Stimulated activated CD8-positive, alpha-beta memory T cell treated with anti-CD3 and anti-CD28 coated beads, Interleukin-4, amount 100 ng/mL, for 48 hours (primary cell): Measurements from ENCODE around the gene ZFP37.
"Not testable (repeated sequence)": the region's sequence is repeated elsewhere in the genome, so short reads cannot be mapped to it uniquely, and the experiment has no call there.

Experiments
- DNase-seq: peaks from one replicate; pipeline ENCODE4 v3.0.0-alpha.2; 2020

The ZFP37 gene

DNA sequence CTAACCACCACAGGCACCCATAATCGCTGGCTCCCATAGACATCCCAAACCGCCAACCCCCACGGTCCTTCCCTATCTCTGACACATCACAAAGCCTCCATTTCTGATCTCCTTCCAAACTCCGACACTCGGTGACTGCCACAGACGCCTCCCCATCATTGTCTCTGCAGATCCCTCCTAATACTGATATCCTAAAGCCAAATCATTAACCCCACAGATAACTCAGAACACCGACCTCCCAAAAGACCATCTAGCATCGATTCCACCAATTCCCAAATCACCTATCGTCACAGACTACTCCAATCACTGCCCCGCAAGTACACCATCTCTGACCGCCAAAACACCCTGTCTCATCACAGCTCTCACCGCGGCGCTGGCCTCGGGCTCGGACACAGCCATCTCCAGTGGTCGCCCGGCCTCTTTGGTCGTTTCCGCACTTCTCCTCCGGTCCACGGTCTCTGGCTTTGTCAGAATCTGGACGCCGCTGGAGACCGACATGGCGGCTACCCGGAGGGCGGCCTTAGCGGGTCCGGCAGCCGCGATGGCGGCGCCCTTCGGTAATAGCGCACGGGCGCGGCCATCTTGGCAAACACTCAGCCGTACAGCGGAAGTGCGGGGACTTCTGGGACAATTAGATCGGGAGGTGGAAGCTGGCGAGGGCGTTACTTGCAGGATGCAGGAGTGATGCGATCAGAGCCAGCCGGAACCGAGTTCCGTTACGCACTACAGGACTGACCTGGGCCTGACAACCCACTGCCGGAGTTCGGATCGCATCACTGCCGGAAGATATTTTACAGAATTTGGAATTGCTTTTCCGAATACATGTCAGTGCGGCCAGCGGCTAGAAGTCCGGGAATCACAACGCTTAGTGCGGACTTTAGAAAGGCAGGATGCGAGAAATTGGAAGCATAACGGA lies at the start of gene ZFP37:
Gene ZFP37, minus strand, starts transcription at position 534 of the 916 bp plus-strand sequence. Its CDS starts 36 bp downstream, at position 498.
- DNase-seq, result peak; percentile 84

DNA sequence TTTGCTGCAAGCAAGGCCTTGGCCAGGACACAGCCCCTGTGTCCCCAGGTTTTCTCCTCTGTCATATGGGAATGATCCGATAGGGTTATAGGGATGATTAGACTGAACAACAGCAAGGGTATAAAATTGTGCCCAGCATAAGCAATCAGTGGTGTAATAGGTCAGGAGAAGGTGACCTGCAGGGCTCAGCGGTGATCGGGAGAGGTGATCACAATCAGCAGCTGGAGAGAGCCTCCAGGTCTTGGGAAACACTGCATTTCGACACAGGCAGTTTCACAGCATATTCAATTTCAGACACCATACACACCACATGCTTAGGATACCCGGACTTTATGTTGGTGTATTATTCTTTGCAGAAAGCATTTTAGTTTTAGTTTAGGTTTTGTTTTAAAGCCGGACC lies 48.8 kb upstream of the ZFP37 start:
- DNase-seq, result not testable (repeated sequence)

DNA sequence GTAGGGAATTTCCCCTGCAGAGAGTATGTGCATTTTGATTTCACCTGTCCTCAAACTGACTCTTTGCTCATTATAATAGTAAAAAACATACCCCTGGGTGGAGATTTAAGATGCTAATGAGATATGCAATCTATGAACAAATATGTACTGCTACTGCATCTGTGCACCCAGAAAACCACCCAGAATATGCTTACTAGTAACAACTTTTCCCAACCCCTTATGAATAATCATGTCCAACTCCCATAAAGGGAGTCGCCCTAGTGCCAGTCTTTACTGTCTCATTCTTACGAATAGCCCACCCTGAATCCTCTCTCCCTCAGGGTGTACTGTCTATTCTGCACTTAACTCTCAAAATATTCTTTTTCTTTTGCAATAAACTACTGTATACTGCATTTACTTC lies 39.0 kb upstream of the ZFP37 start:
- DNase-seq, result no peak

DNA sequence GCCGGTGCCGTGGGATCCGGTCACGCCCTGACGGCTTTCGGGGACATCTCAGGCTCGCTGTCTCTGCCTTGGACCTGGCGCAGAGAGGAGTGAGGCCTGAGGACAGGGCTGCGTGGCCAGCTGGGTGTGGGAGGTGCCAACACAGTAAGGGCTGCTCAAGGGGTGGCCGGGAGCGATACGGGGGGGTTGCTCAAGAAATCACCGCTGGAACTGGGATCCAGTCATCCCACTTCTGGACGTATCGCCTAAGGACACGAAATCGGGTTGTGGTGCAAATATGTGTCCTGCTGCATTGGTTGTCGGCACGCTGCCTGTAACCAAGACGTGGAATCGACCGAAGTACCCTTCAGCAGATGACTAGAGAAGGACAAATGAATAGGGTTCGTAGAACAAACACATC lies 33.4 kb upstream of the ZFP37 start:
- DNase-seq, result not testable (repeated sequence)

DNA sequence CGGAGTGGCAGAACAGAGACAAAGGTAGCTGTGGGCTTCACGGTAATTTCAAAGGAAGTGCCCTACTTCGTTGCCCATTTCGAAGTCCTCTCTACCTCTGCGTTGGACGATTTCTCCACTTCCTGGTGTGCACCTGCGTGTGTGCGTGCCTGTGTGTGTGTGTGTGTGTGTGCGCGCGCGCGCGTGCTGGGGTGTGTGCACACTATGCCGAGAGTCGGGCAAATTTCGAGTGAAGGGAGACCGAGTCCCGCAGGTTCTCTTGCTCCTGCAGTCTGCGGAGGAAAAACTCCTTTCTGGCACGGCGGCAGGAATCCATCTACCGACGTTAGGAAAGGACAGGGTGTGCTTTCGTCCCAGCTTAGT lies 32.6 kb upstream of the ZFP37 start:
- DNase-seq, result not testable (repeated sequence)

DNA sequence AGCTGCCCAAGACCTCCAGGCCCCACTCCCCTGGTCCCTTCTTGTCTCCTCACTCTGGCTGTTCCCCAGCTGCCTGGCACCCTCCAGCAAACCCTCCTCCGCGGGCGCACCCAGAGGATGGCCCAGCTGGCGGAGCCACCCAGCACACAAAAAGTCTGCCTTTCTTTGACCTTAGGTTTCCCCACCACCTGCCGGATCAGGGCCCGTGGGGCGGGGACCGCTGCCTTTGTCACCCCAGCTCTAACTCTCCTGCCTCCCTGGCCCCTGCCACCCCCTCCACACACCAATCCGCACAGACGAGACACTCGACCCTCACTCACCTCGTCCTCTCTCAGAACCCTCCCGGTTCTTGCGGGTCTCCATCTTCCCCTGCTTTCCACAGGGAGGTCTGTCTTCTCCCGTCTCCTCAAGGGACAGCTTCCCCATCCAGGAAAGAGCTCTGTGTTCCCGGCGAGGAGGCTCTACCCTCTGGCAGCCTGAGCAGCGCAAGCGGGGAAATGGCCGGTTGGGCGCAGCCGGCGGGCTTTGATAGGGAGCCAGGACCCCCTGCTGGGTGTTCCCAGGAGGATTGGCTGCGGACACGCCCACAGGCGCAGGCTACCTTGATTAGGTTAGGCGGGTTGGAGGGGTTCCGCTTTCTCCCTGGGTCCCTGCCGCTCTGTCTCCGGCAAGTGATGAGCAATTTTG lies 32.1 kb upstream of the ZFP37 start:
- DNase-seq, result not testable (repeated sequence)

DNA sequence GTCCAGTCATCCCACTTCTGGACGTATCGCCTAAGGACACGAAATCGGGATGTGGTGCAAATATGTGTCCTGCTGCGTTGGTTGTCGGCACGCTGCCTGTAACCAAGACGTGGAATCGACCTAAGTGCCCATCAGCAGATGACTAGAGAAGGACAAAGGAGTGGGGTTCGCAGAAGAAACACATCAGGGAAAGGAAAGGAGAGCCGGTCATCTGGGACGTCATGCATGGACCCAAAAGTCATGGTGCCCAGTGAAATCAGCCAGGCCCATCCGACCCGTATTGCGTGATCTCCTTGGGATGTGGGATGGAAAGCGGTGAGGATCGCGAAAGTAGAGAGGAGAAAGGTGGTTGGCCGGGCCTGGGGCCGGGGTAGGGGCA lies 6.4 kb upstream of the ZFP37 start:
- DNase-seq, result peak; percentile 24

DNA sequence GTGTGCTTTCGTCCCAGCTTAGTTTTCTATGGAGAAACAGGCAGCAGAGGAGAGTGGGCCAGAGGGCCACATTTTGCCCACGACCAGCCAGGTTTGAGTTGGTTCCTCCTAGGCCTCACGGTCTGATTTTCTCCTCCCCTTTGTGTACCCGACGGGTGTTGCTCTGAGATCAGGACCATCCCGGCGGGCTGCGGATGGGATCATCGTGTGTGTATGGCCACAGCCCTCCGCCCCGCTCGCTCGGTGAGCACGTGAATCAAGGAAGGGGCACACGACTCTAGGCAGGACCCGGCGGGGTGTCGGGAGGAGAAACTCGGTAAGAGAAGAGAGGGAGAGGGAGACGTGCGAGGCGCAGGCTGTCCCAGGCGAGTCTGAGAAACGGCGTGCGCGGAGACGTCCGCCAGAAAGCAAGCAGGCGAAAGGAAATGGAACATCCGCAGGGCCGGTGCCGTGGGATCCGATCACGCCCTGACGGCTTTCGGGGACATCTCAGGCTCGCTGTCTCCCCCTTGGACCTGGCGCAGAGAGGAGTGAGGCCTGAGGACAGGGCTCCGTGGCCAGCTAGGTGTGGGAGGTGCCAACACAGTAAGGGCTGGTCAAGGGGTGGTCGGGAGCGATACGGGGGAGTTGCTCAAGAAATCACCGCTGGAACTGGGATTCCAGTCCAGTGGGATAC lies 5.9 kb upstream of the ZFP37 start:
- not testable (repeated sequence) for DNase-seq

DNA sequence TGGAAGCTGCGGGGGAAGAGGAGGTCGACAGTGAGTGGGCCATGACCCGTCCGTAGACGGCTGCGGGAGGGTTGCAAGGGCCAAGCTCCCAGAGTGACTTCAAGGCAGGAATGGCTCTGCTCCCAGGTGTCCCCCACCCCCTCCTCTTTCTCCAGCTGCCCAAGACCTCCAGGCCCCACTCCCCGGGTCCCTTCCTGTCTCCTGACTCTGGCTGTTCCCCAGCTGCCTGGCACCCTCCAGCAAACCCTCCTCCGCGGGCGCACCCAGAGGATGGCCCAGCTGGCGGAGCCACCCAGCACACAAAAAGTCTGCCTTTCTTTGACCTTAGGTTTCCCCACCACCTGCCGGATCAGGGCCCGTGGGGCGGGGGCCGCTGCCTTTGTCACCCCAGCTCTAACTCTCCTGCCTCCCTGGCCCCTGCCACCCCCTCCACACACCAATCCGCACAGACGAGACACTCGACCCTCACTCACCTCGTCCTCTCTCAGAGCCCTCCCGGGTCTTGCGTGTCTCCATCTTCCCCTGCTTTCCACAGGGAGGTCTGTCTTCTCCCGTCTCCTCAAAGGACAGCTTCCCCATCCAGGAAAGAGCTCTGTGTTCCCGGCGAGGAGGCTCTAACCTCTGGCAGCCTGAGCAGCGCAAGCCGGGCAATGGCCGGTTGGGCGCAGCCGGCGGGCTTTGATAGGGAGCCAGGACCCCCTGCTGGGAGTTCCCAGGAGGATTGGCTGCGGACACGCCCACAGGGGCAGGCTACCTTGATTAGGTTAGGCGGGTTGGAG lies 4.7 kb upstream of the ZFP37 start:
- not testable (repeated sequence) for DNase-seq

DNA sequence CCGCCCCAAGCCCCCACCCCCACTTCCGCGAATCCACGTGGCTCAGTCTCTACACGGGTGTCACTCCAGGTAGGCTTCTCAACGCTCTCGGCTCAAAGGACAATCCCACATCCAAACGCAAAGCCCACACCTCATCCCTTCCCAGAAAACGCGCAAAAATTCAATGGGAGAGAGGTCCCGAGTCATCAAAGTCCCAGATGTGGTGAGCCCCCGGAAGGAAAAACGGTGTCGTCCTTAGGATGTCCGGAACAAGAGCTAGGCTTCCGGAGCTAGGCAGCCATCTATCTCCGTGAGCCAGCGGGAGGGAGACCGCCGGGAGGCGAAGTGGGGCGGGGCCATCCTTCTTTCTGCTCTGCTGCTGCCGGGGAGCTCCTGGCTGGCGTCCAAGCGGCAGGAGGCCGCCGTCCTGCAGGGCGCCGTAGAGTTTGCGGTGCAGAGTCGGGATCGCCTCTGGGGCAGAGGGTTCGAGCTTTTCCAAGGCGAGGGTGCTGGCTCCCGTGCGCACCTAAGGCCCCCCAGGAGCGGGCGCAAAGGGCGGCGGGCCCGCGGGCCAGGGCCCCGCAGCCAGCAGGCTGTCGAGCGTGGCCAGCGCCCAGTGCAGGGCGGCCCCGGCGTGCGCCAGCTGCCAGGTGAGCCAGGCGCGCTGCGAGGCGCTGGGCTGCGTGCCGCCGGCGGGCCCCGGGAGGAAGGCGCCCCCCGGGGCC lies 3.2 kb upstream of the ZFP37 start:
- DNase-seq, result not testable (repeated sequence)

DNA sequence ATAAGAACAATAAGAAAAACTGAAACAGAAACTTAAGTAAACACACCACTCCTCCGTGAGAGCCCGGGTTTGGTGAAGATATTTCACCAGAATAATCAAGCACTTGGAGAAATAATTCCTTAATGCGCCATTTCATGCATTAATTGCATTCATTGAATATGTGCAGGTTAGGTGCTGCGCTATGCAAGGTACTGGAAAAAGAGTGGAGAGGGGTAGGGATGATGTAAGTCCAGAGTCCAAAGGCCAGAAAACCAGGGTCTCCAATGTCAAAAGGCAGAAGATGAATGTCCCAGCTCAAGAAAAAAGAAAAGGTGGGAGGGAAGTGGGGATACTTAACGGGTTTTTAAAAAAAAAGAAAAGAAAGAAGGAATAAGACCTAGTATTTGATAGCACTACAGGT lies 669 bp upstream of the ZFP37 start:
- no peak for DNase-seq

DNA sequence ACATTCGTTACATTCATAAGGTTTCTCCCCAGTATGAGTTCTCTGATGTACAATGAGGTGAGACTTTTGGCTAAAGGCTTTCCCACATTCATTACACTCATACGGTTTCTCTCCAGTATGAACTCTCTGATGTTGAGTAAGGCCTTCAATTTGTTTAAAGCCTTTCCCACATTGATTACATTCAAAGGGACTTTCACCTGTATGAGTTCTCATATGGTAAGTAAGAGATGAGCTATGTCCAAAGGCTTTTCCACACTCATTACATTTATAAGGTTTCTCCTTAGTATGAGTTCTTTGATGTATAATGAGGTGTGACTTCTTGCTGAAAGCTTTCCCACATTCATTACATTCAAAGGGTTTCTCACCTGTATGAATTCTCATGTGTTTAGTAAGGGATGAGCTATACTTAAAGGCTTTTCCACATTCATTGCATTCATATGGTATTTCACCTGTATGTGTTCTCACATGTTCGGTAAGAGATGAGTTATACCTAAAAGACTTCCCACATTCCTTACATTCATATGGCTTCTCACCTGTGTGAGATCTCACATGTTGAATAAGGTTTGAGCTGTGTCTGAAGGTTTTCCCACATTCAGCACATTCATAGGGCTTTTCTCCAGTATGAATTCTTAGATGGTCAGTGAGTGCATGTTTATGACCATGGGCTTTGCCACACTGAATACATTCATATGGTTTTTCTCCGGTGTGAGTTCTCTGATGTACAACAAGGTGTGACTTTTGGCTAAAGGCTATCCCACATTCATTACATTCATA lies 13.5 kb downstream of the ZFP37 start:
- DNase-seq, result no peak

DNA sequence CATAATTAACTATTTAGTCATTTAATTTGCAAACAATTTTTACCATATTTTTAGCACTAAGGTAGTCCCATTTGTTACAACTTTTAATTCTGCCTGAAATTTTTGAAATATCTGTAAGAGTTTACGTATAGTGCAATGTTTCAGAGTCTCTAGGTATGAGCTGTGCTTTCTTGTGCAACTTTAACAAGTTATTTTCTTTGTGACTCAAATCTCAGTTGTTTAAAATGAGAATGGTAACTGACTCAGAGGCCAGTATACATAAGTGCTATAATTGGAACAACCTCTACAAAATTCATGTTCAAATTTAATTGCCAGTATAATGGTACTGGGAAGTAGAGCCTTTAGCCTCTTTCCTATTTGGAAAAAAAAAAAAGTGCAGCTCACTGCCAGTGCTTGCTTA lies 30.3 kb downstream of the ZFP37 start:
- DNase-seq, result no peak

DNA sequence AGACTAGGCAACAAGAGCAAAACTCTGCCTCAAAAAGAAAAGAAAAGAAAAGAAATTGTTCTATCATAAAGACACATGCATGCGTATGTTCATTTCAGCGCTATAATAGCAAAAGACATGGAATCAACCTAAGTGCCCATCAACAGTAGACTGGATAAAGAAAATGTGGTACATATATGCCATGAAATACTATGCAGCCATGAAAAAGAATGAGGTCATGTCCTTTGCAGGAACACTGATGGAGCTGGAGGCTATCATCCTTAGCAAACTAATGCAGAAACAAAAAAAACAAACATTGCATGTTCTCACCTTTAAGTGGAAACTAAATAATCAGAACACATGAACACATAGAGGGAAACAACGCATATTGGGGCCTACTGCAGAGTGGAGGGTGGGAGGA lies 38.3 kb downstream of the ZFP37 start:
- no peak for DNase-seq

DNA sequence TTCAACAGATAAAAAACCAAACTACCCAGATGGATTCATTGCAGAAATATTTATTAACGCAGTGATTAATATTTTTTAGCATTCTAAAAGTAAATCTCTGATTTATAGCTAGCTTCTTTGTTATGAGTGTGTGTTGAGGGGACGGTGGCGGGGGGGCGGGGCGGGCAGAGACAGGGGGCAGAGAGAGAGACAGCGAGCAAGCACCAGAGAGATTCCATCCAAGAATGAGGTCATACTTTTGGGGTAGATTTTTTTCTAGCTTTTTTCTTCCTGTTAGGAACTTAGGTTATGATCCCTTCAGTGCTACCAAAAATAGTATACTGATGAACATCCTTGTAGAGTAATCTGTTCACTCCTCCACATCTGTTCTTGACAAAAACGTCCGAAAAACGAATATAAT lies 44.0 kb downstream of the ZFP37 start:
- no peak for DNase-seq

DNA sequence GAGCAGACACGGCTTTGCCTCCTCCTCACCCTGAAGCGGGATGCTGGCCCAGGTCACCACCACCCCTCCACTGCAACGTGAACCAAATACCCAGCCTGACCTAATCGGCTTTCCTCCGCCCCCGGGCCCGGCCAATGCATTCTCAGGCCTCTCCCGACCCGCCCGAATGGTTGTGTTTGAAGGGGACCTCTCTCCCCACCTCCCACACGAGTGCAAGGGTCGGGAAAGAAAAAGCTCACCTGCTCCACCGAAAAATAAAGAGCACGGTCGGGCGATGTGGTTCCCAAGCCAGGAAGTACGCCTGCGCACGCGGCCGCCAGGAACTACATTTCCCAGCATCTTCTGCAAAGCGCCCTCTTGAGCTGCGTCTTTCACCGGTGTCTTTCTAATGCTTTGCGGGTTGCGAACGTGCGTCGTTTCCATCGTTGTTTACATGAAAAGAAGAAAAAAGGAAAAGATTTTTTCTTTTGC lies 44.6 kb downstream of the ZFP37 start, which contains the start of gene ZNF883:
Gene ZNF883, minus strand, starts transcription at position 282 of the 471 bp plus-strand sequence.
- peak; percentile 49 for DNase-seq

DNA sequence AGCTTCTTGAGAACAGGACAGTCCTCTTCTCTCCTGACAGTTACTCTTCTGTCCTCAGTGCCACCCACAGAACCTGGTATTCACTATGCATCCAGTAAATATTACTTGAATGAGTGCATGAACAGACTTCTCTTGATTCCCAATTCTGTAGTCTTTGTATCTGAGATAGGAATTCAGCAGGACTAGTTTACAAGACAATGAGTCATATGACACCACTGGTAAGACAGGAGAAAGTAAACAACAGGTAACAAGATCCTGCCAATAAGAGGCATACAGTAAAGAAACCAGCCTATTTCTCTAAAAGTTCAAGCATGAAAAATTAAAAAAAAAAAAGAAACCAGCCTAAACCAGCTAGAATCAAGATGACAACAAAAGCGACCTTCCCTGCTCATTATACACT lies 50.7 kb downstream of the ZFP37 start:
- DNase-seq, result no peak

DNA sequence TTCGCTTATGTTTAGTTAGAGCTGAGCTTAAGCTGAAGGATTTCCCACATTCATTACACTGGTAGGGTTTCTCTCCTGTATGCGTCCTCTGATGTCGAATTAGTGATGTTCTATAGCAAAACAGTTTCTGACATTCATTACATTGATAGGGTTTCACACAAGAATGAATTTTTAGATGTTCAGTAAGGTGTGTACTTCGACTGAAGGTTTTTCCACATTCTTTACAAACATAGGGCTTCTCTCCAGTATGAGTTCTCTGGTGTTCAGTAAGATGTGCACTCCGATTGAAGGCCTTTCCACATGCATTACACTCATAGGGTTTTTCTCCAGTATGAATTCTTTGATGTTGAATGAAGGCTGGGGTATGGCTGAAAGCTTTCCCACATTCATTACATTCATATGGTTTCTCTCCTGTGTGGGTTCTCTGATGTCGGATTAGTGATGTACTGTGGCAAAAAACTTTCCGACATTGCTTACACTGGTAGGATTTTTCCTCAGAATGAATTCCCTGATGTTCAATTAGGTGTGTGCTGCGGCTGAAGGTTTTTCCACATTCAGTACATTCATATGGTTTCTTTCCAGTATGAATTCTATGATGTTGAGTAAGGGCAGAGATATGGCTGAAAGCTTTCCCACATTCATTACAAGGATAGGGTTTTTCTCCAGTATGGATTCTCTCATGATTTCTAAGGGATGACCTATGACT lies 59.1 kb downstream of the ZFP37 start:
- DNase-seq, result no peak
